Calu3 (cell line): ENCODE data around the gene LRRC32. TPM values are rescaled to one million over a fixed set of nuclear protein-coding genes. Genes with fewer than 3 reads are reported as not detected.

Source experiments
- BruUV-seq: library from RNA; stranded (reverse); fragments of 400-500 nt; replicated peaks from 2 replicates; lab custom pipeline; 2021; lab: Mats Ljungman, UMichigan
- CTCF ChIA-PET: fragments of 300-600 bp; sonication (Branson Sonifier 250); formaldehyde crosslinking; loops from one replicate; lab custom pipeline; 2022; ENCODE audit warnings: antibody characterized with exemption; lab: Charles Lee
- DNase-seq: peaks from one replicate; pipeline ENCODE4 v3.0.0; 2022
- H3K27ac Mint-ChIP-seq: one replicate; pipeline ENCODE4 v1.8.0; 2022; ENCODE audit warnings: mixed read lengths; ENCODE audit not compliant: unreplicated experiment
- H3K27me3 Mint-ChIP-seq: one replicate; pipeline ENCODE4 v1.8.0; 2022; ENCODE audit warnings: mixed read lengths; ENCODE audit not compliant: unreplicated experiment
- H3K36me3 Mint-ChIP-seq: one replicate; pipeline ENCODE4 v1.8.0; 2022; ENCODE audit warnings: mild to moderate bottlenecking, moderate library complexity, mixed read lengths; ENCODE audit not compliant: insufficient read depth, unreplicated experiment
- H3K4me1 Mint-ChIP-seq: one replicate; pipeline ENCODE4 v1.8.0; 2022; ENCODE audit warnings: mild to moderate bottlenecking, low read depth, mixed read lengths; ENCODE audit not compliant: unreplicated experiment
- H3K4me3 Mint-ChIP-seq: one replicate; pipeline ENCODE4 v1.8.0; 2022; ENCODE audit warnings: mild to moderate bottlenecking, low read depth, moderate library complexity, mixed read lengths; ENCODE audit not compliant: unreplicated experiment
- H3K9me3 Mint-ChIP-seq: one replicate; pipeline ENCODE4 v1.8.0; 2022; ENCODE audit warnings: low read depth, mixed read lengths; ENCODE audit not compliant: unreplicated experiment
- intact Hi-C: fragments of 100-400 bp; cut with micrococcal nuclease; formaldehyde crosslinking; loops from one replicate; pipeline ENCODE4 v1.10.0; 2022; ENCODE audit not compliant: unreplicated experiment
- total RNA-seq: library from RNA; stranded (reverse); gene quantifications from 2 replicates; pipeline ENCODE4 v1.2.3, GENCODE V29; 2022
- TF ChIP-seq, protein P1 (sequence below): fragments of 200-600 bp; IDR thresholded peaks from one replicate; pipeline ENCODE4 v1.8.0; 2022; ENCODE audit warnings: antibody characterized with exemption; ENCODE audit not compliant: unreplicated experiment

Gene LRRC32
- total RNA-seq, 1 experiment from 2014 or later: not detected

DNA sequence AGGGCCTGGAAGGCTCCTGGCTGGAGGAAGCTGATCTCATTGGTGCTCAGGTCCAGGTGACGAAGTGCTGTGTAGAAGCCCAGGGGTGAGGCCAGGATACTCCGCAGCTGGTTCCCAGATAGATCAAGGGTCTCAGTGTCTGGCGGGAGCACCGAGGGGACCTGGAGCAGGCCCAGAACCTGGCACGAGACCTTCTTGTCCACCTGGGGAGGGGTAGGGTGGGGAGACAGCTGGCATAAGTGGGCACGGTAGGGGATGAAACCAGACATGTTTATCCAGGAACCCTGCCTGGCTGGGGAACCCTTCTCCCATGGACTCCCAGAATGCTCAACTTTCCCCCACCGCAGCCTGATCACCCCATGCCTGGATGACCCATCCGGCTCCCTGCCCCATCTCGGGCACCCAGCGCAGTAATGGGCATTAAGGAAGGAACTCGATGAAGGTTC lies 9.2 kb downstream of the LRRC32 start:
- Mint-ChIP-seq H3K36me3 (no peaks in the 10 kb centered on the region), H3K4me3 (no peak overlapping the region), H3K27ac (no peak overlapping the region), H3K4me1 (no peaks in the 10 kb centered on the region), H3K9me3 (no peaks in the 10 kb centered on the region), H3K27me3 (peaks cover 82% of the 10 kb centered on the region)
- intact Hi-C loops: no loop called here
- no peak for DNase-seq
- TF ChIP-seq, protein P1, sequence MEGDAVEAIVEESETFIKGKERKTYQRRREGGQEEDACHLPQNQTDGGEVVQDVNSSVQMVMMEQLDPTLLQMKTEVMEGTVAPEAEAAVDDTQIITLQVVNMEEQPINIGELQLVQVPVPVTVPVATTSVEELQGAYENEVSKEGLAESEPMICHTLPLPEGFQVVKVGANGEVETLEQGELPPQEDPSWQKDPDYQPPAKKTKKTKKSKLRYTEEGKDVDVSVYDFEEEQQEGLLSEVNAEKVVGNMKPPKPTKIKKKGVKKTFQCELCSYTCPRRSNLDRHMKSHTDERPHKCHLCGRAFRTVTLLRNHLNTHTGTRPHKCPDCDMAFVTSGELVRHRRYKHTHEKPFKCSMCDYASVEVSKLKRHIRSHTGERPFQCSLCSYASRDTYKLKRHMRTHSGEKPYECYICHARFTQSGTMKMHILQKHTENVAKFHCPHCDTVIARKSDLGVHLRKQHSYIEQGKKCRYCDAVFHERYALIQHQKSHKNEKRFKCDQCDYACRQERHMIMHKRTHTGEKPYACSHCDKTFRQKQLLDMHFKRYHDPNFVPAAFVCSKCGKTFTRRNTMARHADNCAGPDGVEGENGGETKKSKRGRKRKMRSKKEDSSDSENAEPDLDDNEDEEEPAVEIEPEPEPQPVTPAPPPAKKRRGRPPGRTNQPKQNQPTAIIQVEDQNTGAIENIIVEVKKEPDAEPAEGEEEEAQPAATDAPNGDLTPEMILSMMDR: no peak
- no TSS peak for BruUV-seq
- CTCF ChIA-PET: no interaction called here

GRCh38 chr11:76660533-76661305 lies 9.8 kb downstream of the LRRC32 start:
- intact Hi-C loops: no loop called here
- no peaks in the 10 kb centered on the region for H3K4me1 Mint-ChIP-seq
- CTCF ChIA-PET: no interaction called here

DNA sequence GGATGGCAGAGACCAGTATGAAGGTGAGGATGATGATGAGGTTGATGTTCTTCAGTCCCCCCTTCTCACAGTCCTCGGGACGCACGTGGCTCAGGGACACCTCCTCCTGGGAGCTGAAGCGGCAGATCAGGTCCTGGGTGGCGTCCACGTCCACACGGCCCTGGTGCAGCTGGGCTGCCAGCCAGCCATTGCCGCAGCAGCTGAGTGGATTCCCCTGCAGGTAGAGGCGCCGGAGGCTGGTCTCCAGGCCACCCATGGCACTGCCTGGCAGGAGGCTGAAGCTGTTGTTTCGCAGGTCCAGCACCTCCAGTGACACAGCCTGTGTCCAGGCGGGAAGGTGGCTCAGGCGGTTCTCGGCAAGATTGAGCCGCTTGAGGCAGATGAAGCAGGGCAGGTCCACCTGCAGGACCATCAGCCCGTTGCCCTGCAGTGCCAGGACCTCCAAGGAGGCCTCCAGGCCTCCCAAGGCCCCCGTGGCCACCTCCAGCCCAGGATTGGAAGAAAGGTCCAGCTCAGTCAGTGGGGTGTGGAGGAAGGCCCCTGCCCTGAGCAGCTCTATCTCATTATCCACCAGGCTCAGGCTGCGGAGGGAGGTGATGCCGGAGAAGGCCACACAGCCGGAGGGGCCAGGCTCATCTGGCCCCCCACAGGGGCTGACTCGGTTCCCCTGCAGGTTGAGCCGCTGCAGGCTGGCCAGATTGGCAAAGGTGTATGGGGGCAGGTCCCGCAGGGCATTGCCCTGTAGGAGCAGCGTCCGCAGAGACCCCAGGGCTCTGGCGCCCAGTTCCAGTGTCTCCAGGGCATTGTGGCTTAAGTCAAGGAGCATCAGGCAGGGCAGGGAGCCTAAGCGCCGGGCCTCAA lies 10.6 kb downstream of the LRRC32 start:
- TF ChIP-seq, protein P1: no peak

More at GRCh38 chr11:76660533-76661305, 9.8 kb downstream of the LRRC32 start:
- BruUV-seq: no TSS peak
- TF ChIP-seq, protein P1: no peak
- no peak overlapping the region for H3K4me3 Mint-ChIP-seq
- H3K9me3 Mint-ChIP-seq: no peaks in the 10 kb centered on the region
- H3K27ac Mint-ChIP-seq: no peak overlapping the region
- peaks cover 88% of the 10 kb centered on the region for H3K27me3 Mint-ChIP-seq
- H3K36me3 Mint-ChIP-seq: no peaks in the 10 kb centered on the region
- DNase-seq: no peak

More for the DNA sequence above, 10.6 kb downstream of the LRRC32 start:
- Mint-ChIP-seq H3K27me3 (peaks cover 90% of the 10 kb centered on the region), H3K4me3 (no peak overlapping the region), H3K9me3 (no peaks in the 10 kb centered on the region), H3K36me3 (no peaks in the 10 kb centered on the region), H3K27ac (no peak overlapping the region), H3K4me1 (no peaks in the 10 kb centered on the region)
- no TSS peak for BruUV-seq
- no peak for DNase-seq
- intact Hi-C loops: no loop called here
- CTCF ChIA-PET: no interaction called here
